Measurements from ENCODE around the gene KRTAP10-10. TPM values are rescaled to one million over a fixed set of nuclear protein-coding genes. Genes with fewer than 3 reads are reported as not detected.
"Not testable (repeated sequence)": the region's sequence is repeated elsewhere in the genome, so short reads cannot be mapped to it uniquely, and the experiment has no call there.

KRTAP10-10 gene
- total RNA-seq, 2 donors from 2014 or later: not detected

DNA sequence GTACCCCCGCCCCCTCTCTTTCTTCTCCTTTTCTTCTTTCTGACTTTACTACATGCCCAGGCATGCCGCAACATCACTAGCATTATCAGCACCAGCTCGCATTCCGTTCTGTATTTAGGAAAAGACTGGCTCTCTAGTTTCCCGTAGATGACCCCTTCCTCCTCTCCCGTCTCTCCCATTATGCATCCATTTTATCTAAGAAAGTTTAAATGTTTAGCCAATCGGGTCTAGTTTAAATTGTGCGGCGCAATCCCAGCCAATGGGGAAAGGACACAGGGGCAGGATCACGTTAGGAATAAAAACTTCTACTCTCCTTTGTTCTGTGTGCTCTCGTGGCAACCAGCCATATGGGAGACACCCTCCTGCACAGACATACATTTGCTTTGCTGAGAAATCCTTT is 39.1 kb upstream of the KRTAP10-10 start:
- peaks cover 8 to 18% of the 10 kb centered on the region in 2 donors for H3K27me3 Mint-ChIP-seq
- peaks cover 0 to 3% of the 10 kb centered on the region in 2 donors for H3K4me1 Mint-ChIP-seq (ENCODE audit: low read depth in 2 of 2)
- no peaks in the 10 kb centered on the region for H3K36me3 Mint-ChIP-seq
- DNase-seq (ENCODE audit: low spot score): no peak
- no peaks in the 10 kb centered on the region for H3K9me3 Mint-ChIP-seq
- ATAC-seq: no peak
- H3K27ac Mint-ChIP-seq: no peak overlapping the region
- H3K4me3 Mint-ChIP-seq: no peak overlapping the region

DNA sequence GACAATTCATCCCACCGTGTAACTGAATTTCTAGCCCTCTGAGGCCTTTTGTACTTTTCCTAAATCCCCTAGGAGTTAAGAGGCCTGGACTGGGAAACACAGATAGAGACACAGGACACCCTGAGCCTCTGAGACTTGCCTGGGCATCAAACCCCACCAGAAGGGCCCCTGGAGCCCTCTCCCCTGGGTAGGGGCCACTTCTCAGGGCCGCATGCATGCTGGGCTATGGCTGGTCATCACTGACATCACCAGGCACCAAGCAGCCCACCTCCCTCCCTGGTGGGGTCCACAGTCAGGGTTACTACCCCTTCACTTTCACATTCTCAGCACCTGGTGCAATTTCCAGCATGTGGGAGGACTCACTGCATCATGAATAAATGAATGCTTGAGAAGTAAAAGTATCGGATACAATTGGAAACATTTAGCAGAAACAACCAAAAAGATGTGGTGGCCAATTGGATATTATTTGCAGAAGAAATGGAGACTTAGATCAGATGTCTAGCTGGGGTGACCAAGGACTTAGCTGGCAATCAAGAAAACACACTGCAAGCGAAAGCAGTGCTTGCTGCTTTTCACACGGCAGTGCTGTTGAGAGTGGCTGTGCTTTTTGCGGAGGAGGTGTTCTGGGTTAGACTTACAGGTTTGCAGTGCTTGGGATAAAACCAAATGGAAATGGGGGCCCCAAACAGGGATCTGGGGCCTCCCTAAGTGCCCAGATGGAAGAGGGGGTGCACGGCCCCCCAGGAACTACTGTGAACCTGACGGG is 37.7 kb upstream of the KRTAP10-10 start:
- ATAC-seq (no peak), DNase-seq (ENCODE audit: low spot score) (no peak)
- H3K27ac Mint-ChIP-seq: no peak overlapping the region

DNA sequence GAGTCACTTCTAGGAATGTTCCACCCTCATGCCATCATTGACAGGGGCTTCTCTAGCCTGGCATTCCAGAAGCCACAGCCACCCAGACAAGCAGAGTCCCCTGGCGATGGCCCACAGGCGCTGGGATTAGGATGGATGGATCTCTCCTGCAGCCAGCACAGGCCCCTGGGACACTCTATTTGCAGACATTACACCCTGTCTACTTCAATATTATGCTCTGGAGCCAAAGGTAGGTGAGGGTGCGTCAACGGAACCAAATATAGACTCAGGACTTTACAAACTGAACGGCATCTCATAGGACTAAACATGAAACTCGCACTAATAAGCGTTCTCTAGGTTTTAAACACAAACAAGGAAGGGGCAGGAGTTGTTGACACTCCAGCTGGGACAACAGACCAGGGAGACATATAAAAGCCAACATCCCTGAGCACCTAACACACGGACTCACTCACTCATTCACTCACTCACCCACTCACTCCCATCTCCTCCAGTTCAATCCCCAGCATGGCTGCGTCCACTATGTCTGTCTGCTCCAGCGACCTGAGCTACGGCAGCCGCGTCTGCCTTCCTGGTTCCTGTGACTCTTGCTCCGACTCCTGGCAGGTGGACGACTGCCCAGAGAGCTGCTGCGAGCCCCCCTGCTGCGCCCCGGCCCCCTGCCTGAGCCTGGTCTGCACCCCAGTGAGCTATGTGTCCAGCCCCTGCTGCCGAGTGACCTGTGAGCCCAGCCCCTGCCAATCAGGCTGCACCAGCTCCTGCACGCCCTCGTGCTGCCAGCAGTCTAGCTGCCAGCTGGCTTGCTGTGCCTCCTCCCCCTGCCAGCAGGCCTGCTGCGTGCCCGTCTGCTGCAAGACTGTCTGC is 36.8 kb upstream of the KRTAP10-10 start, which contains the start of gene KRTAP10-7:
Gene KRTAP10-7, plus strand, starts transcription at position 480 of the 861 bp plus-strand sequence. Its CDS starts 25 bp downstream, at position 505.
- ATAC-seq; H3K4me1 Mint-ChIP-seq (ENCODE audit: low read depth in 2 of 2); H3K36me3 Mint-ChIP-seq; DNase-seq (ENCODE audit: low spot score); H3K27ac Mint-ChIP-seq; H3K9me3 Mint-ChIP-seq; H3K4me3 Mint-ChIP-seq: not testable (repeated sequence)
- H3K27me3 Mint-ChIP-seq: peaks cover 16 to 20% of the 10 kb centered on the region in 2 donors

More for the DNA sequence above, 37.7 kb upstream of the KRTAP10-10 start:
- Mint-ChIP-seq H3K27me3 (peaks cover 8 to 20% of the 10 kb centered on the region in 2 donors), H3K4me3 (no peak overlapping the region), H3K9me3 (no peaks in the 10 kb centered on the region), H3K36me3 (no peaks in the 10 kb centered on the region), H3K4me1 (ENCODE audit: low read depth in 2 of 2) (no peaks in the 10 kb centered on the region)

DNA sequence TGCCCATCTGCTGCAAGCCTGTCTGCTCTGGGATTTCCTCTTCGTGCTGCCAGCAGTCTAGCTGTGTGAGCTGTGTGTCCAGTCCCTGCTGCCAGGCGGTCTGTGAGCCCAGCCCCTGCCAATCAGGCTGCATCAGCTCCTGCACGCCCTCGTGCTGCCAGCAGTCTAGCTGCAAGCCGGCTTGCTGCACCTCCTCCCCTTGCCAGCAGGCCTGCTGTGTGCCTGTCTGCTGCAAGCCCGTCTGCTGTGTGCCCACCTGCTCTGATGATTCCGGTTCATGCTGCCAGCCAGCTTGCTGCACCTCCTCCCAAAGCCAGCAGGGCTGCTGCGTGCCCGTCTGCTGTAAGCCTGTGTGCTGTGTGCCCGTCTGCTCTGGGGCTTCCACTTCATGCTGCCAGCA is 36.1 kb upstream of the KRTAP10-10 start:
- not testable (repeated sequence) for DNase-seq (ENCODE audit: low spot score); H3K4me1 Mint-ChIP-seq (ENCODE audit: low read depth in 2 of 2); H3K9me3 Mint-ChIP-seq; H3K36me3 Mint-ChIP-seq; ATAC-seq; H3K27ac Mint-ChIP-seq; H3K4me3 Mint-ChIP-seq
- H3K27me3 Mint-ChIP-seq: peaks cover 22% of the 10 kb centered on the region in 2 donors

DNA sequence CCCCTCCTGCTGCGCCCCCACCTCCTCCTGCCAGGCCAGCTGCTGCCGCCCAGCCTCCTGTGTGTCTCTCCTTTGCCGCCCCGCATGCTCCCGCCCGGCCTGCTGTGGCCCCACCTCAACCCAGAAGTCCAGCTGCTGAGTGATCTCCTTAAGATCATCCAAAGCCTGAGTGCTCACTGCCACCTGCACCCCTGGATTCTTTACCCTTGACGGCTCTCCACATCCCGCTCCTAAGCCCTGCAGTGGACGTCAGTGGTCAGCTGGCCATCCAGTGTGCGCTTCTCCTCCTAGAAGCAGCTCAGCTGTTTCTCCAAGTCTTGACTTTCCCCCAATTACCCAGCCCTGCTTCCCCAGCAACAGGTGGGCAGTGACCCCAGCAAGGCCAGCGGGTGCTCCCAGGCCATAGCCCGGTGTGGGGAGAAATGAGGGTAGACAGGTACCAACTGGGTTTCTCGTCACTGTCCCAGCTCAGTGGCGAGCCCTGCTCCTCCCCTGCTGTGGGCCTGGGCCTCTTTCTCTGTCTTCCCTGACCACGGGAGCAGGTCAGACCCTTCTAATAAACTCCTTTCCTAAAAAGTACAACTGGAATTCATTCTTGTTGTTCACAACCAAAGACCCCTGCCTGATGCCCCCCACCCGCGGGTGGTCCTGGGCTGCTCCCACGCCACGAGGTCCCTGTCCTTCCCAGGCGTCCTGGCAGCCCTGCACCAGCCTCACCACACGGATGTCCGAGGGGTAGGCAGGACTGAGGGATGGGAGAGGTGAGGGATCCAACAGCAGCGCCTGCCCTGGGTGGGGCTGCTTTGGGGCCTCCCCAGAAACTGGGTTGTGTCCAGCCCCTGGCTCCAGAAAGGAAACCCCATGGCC is 35.3 kb upstream of the KRTAP10-10 start:
- Mint-ChIP-seq H3K27me3 (peaks cover 22 to 25% of the 10 kb centered on the region in 2 donors), H3K36me3 (no peaks in the 10 kb centered on the region), H3K9me3 (no peaks in the 10 kb centered on the region), H3K27ac (no peak overlapping the region), H3K4me1 (ENCODE audit: low read depth in 2 of 2) (no peaks in the 10 kb centered on the region), H3K4me3 (no peak overlapping the region)
- no peak for ATAC-seq
- no peak for DNase-seq (ENCODE audit: low spot score)

DNA sequence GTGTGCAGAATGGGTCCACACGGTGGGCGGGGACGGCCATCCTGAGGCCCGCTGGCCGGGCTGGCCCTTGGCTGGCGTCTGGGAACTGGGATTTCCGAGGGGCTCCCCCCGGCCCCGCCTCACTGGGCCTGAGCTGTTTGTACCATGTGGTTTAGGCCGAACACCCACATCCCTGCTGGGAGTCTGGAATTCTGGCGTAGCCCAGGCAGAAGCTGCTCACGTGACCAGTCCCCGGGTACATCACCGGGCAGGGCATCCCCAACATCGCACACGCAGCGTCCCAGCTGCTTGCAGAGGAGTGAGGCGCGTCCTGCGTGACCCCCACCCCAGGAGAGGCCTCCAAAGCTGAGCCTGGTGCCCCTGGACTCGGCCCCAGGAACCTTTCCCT is 34.7 kb upstream of the KRTAP10-10 start:
- no peaks in the 10 kb centered on the region for H3K4me1 Mint-ChIP-seq (ENCODE audit: low read depth in 2 of 2)

DNA sequence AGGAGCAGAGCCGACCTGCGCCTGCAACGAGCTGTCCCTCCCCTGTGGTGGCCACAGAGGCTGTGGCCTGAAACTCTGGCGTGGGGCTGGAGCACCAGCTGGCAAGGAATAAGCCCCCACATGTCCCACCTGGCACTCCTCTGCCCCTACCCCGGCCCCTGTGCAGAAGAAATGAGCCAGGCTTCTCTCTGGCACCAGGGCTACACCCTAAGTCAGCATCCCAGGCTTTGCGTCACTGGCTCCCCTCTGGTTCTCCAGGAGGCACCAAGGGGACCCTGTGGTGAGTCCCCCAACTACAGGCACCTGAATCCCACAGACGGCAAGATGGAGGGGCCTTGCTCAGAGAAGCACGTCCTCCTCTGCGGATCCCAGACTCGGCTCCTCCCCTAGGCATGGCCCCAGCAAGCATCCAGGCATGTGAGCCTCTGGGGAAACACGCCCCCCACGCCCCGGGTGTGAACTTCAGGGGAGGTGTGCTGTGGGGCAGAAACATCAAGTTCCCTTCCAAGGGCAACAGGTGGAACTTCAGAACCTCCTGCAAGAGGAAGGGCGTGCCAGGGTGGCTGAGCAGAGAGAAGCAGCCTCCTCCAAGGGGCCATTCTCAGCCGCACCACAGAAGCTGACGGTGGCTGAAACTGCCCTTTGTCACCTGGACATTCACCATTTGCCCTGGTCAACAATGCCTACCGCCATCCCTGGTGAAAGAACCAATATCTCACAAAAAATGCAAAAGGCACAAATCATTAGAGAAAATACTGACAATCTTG is 33.9 kb upstream of the KRTAP10-10 start:
- peaks cover 20 to 23% of the 10 kb centered on the region in 2 donors for H3K27me3 Mint-ChIP-seq
- H3K4me3 Mint-ChIP-seq: no peak overlapping the region
- ATAC-seq: no peak
- no peaks in the 10 kb centered on the region for H3K36me3 Mint-ChIP-seq
- no peaks in the 10 kb centered on the region for H3K9me3 Mint-ChIP-seq
- no peak for DNase-seq (ENCODE audit: low spot score)
- H3K27ac Mint-ChIP-seq: no peak overlapping the region
- H3K4me1 Mint-ChIP-seq (ENCODE audit: low read depth in 2 of 2): no peaks in the 10 kb centered on the region

More for the DNA sequence above, 34.7 kb upstream of the KRTAP10-10 start:
- H3K9me3 Mint-ChIP-seq: no peaks in the 10 kb centered on the region
- H3K27ac Mint-ChIP-seq: no peak overlapping the region
- H3K4me3 Mint-ChIP-seq: no peak overlapping the region
- DNase-seq (ENCODE audit: low spot score): no peak
- ATAC-seq: no peak
- H3K27me3 Mint-ChIP-seq: peaks cover 23 to 25% of the 10 kb centered on the region in 2 donors
- no peaks in the 10 kb centered on the region for H3K36me3 Mint-ChIP-seq

DNA sequence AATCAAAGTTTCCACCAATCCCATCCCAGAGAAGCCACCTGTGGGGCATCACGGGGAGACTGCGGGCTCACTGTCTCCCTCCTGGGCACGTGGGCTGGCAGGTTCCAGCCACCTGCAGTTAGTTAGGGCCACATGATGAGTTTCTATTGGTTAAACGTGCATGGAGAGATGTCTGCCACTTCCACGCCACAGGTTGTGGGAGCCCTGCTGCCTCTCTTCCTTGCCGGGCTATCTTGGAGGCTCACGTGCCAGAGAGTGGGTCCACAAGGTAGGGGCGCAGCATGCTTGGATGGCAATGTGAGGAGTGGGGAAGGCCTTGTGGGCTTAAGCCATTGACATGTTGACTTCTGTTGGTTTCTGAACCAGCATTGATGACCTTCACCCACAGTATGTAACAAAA is 33.2 kb upstream of the KRTAP10-10 start:
- H3K27ac Mint-ChIP-seq: no peak overlapping the region

DNA sequence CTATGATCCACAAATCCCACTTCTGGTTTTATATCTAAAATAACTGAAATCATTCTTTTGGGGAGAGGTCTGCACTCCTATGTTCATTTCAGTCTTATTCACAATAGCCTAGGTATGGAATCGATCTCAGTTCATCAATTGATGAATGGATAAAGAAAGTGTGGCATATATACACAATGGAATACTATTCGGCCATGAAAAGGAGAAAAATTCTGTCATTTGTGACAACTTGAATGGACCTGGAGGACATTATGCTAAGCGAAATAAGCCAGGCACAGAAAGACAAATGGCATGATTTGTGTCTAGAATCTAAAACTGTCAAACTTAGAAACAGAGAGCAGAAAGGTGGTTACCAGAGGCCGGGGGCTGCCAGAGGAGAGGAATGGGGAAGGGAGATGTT is 30.7 kb upstream of the KRTAP10-10 start:
- peaks cover 18 to 22% of the 10 kb centered on the region in 2 donors for H3K27me3 Mint-ChIP-seq
- no peaks in the 10 kb centered on the region for H3K4me1 Mint-ChIP-seq (ENCODE audit: low read depth in 2 of 2)
- peaks cover 17% of the 10 kb centered on the region for H3K9me3 Mint-ChIP-seq
- H3K27ac Mint-ChIP-seq: no peak overlapping the region
- ATAC-seq (no peak), DNase-seq (ENCODE audit: low spot score) (no peak)
- H3K4me3 Mint-ChIP-seq: no peak overlapping the region
- peaks cover 21% of the 10 kb centered on the region for H3K36me3 Mint-ChIP-seq

More for the DNA sequence above, 33.2 kb upstream of the KRTAP10-10 start:
- Mint-ChIP-seq H3K4me3 (no peak overlapping the region), H3K9me3 (peaks cover 2% of the 10 kb centered on the region), H3K4me1 (ENCODE audit: low read depth in 2 of 2) (no peaks in the 10 kb centered on the region), H3K27me3 (peaks cover 18 to 20% of the 10 kb centered on the region in 2 donors), H3K36me3 (peaks cover 3% of the 10 kb centered on the region)
- ATAC-seq (no peak), DNase-seq (ENCODE audit: low spot score) (no peak)

DNA sequence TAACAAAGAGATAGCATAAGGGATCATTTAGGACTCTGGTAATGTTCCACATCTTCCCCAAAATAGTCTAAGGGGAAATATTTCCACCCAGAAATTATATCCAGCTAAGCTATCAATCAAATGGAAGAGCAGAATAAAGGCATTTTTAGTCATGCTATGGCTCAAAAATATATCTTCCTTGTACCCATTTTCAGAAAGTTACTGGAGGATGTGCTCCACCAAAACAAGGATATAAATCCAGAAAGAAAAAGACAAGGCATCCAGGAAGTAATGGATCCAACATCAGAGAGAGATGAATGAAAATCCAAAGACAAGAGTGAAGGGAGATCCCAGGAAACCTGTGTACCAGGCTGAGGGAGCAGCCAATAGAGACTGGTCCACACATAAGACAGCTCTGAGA is 28.0 kb upstream of the KRTAP10-10 start:
- H3K27me3 Mint-ChIP-seq: peaks cover 18 to 21% of the 10 kb centered on the region in 2 donors
- no peak overlapping the region for H3K4me3 Mint-ChIP-seq
- peaks cover 22% of the 10 kb centered on the region for H3K36me3 Mint-ChIP-seq
- H3K27ac Mint-ChIP-seq: no peak overlapping the region
- ATAC-seq (no peak), DNase-seq (ENCODE audit: low spot score) (no peak)
- H3K9me3 Mint-ChIP-seq: peaks cover 17% of the 10 kb centered on the region
- peaks cover 0 to 4% of the 10 kb centered on the region in 2 donors for H3K4me1 Mint-ChIP-seq (ENCODE audit: low read depth in 2 of 2)

DNA sequence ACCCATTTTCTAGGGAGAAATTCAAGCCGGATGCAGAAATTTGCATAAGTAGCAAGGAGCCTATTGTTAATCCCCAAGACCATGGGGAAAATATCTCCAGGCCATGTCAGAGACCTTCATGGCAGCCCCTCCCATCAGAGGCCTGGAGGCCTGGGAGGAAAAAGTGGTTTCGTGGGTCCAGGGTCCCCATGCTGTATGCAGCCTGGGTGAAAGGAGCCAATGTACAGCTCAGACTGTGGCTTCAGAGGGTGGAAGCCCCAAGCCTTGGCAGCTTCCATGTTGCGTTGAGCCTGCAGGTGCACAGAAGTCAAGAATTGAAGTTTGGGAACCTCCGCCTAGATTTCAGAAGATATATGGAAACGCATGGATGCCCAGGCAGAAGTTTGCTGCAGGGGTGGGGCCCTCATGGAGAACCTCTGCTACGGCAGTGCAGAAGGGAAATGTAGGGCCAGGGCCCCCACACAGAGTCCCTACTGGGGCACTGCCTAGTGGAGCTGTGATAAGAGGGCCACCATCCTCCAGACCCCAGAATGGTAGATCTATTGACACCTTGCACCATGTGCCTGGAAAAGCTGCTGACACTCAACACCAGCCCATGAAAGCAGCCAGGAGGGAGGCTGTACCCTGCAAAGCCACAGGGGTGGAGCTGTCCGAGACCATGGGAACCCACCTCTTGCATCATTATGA is 26.9 kb upstream of the KRTAP10-10 start:
- H3K4me1 Mint-ChIP-seq (ENCODE audit: low read depth in 2 of 2); ATAC-seq; H3K27ac Mint-ChIP-seq; DNase-seq (ENCODE audit: low spot score); H3K4me3 Mint-ChIP-seq: not testable (repeated sequence)
- peaks cover 17% of the 10 kb centered on the region for H3K9me3 Mint-ChIP-seq
- H3K36me3 Mint-ChIP-seq: peaks cover 22% of the 10 kb centered on the region
- peaks cover 11 to 17% of the 10 kb centered on the region in 2 donors for H3K27me3 Mint-ChIP-seq

DNA sequence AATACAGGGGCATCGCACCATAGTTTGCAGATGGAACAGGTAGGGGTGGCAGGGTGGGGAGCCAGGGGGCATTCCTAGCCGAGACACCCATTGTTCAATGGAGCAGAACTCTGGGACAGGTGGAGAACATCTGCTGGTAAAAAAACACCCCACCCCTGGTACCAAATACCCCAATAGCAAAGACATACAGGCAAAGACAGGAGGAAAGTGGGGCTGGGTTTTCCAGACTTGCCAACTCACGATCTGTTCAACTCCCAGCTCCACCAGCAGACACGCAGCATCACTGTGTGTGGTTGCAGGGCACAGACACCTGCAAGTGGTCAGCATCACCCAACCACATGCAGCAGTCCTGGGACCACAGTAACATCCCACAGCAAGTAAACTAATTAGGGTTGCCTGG is 25.6 kb upstream of the KRTAP10-10 start:
- Mint-ChIP-seq H3K4me3 (no peak overlapping the region), H3K9me3 (peaks cover 17% of the 10 kb centered on the region), H3K27ac (no peak overlapping the region), H3K4me1 (ENCODE audit: low read depth in 2 of 2) (peaks cover 0 to 8% of the 10 kb centered on the region in 2 donors), H3K36me3 (peaks cover 22% of the 10 kb centered on the region), H3K27me3 (peaks cover 5 to 13% of the 10 kb centered on the region in 2 donors)
- ATAC-seq: no peak
- no peak for DNase-seq (ENCODE audit: low spot score)
